Effector memory CD4-positive, alpha-beta T cell (primary cell): Measurements from ENCODE around the gene MCUR1.

Source experiments
- DNase-seq, 3 donors: peaks; one replicate each; pipeline ENCODE4 v3.0.0-alpha.2; 2020
- H3K27ac ChIP-seq: 2 replicates; pipeline ENCODE4 v1.7.0; 2013; ENCODE audit warnings: mild to moderate bottlenecking, low read length, moderate library complexity; ENCODE audit not compliant: insufficient read depth, poor library complexity, severe bottlenecking
- H3K27me3 ChIP-seq: replicated peaks from 2 replicates; pipeline ENCODE4 v1.7.0; 2013; ENCODE audit warnings: mild to moderate bottlenecking, low read length; ENCODE audit not compliant: insufficient read depth, control insufficient read depth, poor library complexity, severe bottlenecking
- H3K36me3 ChIP-seq: 2 replicates; pipeline ENCODE4 v1.7.0; 2013; ENCODE audit warnings: mild to moderate bottlenecking, low read length, moderate library complexity; ENCODE audit not compliant: control insufficient read depth, insufficient read depth
- H3K4me1 ChIP-seq: 2 replicates; pipeline ENCODE4 v1.7.0; 2013; ENCODE audit warnings: low read length, mild to moderate bottlenecking; ENCODE audit not compliant: control insufficient read depth, insufficient read depth, poor library complexity, severe bottlenecking
- H3K4me3 ChIP-seq: 2 replicates; pipeline ENCODE4 v1.7.0; 2013; ENCODE audit warnings: low read length, low read depth, mild to moderate bottlenecking; ENCODE audit not compliant: insufficient read depth, poor library complexity, severe bottlenecking
- H3K9me3 ChIP-seq: 2 replicates; pipeline ENCODE4 v1.7.0; 2013; ENCODE audit warnings: mild to moderate bottlenecking, low read length, moderate library complexity; ENCODE audit not compliant: control insufficient read depth

Gene MCUR1

GRCh38 chr6:13766201-13766634, 48.1 kb downstream of the MCUR1 start:
- Histone ChIP-seq H3K27me3 (no peaks in the 10 kb centered on the region), H3K9me3 (no peaks in the 10 kb centered on the region), H3K4me1 (peaks cover 10% of the 10 kb centered on the region), H3K27ac (no peak overlapping the region), H3K36me3 (no peaks in the 10 kb centered on the region), H3K4me3 (no peak overlapping the region)
- DNase-seq: no peak

GRCh38 chr6:13765570-13765969, 48.8 kb downstream of the MCUR1 start:
- Histone ChIP-seq H3K36me3 (no peaks in the 10 kb centered on the region), H3K27me3 (no peaks in the 10 kb centered on the region), H3K4me1 (peaks cover 10% of the 10 kb centered on the region), H3K27ac (no peak overlapping the region), H3K9me3 (no peaks in the 10 kb centered on the region), H3K4me3 (no peak overlapping the region)
- DNase-seq: no peak

- no peaks in the 10 kb centered on the region for H3K9me3 ChIP-seq
- H3K27me3 ChIP-seq: no peaks in the 10 kb centered on the region
- H3K27ac ChIP-seq: no peak overlapping the region
- H3K4me3 ChIP-seq: no peak overlapping the region
- no peaks in the 10 kb centered on the region for H3K36me3 ChIP-seq
- DNase-seq: no peak
- H3K4me1 ChIP-seq: peaks cover 10% of the 10 kb centered on the region
Measured at GRCh38 chr6:13764996-13765395, 49.4 kb downstream of the MCUR1 start.

GRCh38 chr6:13763740-13764381, 50.5 kb downstream of the MCUR1 start:
- H3K4me1 ChIP-seq: peaks cover 10% of the 10 kb centered on the region
- no peak overlapping the region for H3K4me3 ChIP-seq
- H3K36me3 ChIP-seq: no peaks in the 10 kb centered on the region
- no peaks in the 10 kb centered on the region for H3K9me3 ChIP-seq
- H3K27ac ChIP-seq: no peak overlapping the region
- H3K27me3 ChIP-seq: no peaks in the 10 kb centered on the region
- DNase-seq: no peak

GRCh38 chr6:13762611-13763441, 51.5 kb downstream of the MCUR1 start:
- H3K9me3 ChIP-seq: no peaks in the 10 kb centered on the region
- H3K27ac ChIP-seq: no peak overlapping the region
- H3K4me1 ChIP-seq: peaks cover 10% of the 10 kb centered on the region
- H3K36me3 ChIP-seq: no peaks in the 10 kb centered on the region
- no peaks in the 10 kb centered on the region for H3K27me3 ChIP-seq
- DNase-seq: no peak
- no peak overlapping the region for H3K4me3 ChIP-seq

- H3K9me3 ChIP-seq: no peaks in the 10 kb centered on the region
- DNase-seq: no peak
- no peak overlapping the region for H3K27ac ChIP-seq
- no peaks in the 10 kb centered on the region for H3K27me3 ChIP-seq
- no peaks in the 10 kb centered on the region for H3K36me3 ChIP-seq
- H3K4me1 ChIP-seq: peaks cover 8% of the 10 kb centered on the region
- no peak overlapping the region for H3K4me3 ChIP-seq
Measured at GRCh38 chr6:13761361-13762036, 52.9 kb downstream of the MCUR1 start.

- H3K4me1 ChIP-seq: peaks cover 8% of the 10 kb centered on the region
- H3K27me3 ChIP-seq: no peaks in the 10 kb centered on the region
- H3K27ac ChIP-seq: no peak overlapping the region
- H3K4me3 ChIP-seq: no peak overlapping the region
- H3K36me3 ChIP-seq: no peaks in the 10 kb centered on the region
- no peaks in the 10 kb centered on the region for H3K9me3 ChIP-seq
- DNase-seq: no peak
Measured at GRCh38 chr6:13760307-13761304, 53.8 kb downstream of the MCUR1 start.

GRCh38 chr6:13759025-13759424, 55.3 kb downstream of the MCUR1 start:
- no peak overlapping the region for H3K4me3 ChIP-seq
- no peaks in the 10 kb centered on the region for H3K36me3 ChIP-seq
- H3K27me3 ChIP-seq: no peaks in the 10 kb centered on the region
- no peak for DNase-seq
- peaks cover 8% of the 10 kb centered on the region for H3K4me1 ChIP-seq
- no peaks in the 10 kb centered on the region for H3K9me3 ChIP-seq
- no peak overlapping the region for H3K27ac ChIP-seq

GRCh38 chr6:13754644-13755043, 59.7 kb downstream of the MCUR1 start:
- Histone ChIP-seq H3K27ac (no peak overlapping the region), H3K9me3 (no peaks in the 10 kb centered on the region), H3K27me3 (no peaks in the 10 kb centered on the region), H3K4me1 (no peaks in the 10 kb centered on the region), H3K4me3 (no peak overlapping the region), H3K36me3 (no peaks in the 10 kb centered on the region)
- DNase-seq: no peak
